HEK293 (cell line): ENCODE data around the gene GNPTG.

Experiments used
- CTCF ChIA-PET: fragments of 350-600 bp; formaldehyde crosslinking; extraction: SDS; loops from one replicate; lab custom pipeline; 2021; ENCODE audit warnings: antibody characterized with exemption; lab: Yijun Ruan, JAX
- POLR2A ChIA-PET: fragments of 300-600 bp; formaldehyde crosslinking; extraction: SDS; loops from one replicate; lab custom pipeline; 2020; ENCODE audit warnings: antibody characterized with exemption, inconsistent platforms; lab: Yijun Ruan, JAX
- H3K27ac ChIP-seq: fragments of 200-500 bp; sonication (Bioruptor generic); 2 replicates; pipeline ENCODE4 v1.5.1; 2014; ENCODE audit warnings: low read depth, low read length, control low read depth, inconsistent platforms; ENCODE audit errors: extremely low read depth
- H3K36me3 ChIP-seq, 2 experiments: fragments of 200-500 bp in 1 of 2; sonication (Bioruptor generic) in 1 of 2; 1 replicate in 1 of 2; 2 replicates in 1 of 2; pipeline ENCODE4 v1.5.1; 2014 to 2017; ENCODE audit warnings: inconsistent platforms in 2 of 2, low read length in 2 of 2; ENCODE audit not compliant: control insufficient read depth in 2 of 2, insufficient read depth in 1 of 2
- H3K4me1 ChIP-seq: fragments of 200-500 bp; sonication (Bioruptor generic); 2 replicates; pipeline ENCODE4 v1.5.1; 2014; ENCODE audit warnings: mild to moderate bottlenecking, low read length, inconsistent platforms; ENCODE audit not compliant: control insufficient read depth, insufficient read depth
- H3K4me3 ChIP-seq: 2 replicates; pipeline ENCODE4 v1.5.1; 2011; ENCODE audit warnings: low read depth, mild to moderate bottlenecking, control low read depth, low read length, moderate library complexity
- H3K9me3 ChIP-seq: fragments of 200-500 bp; sonication (Bioruptor generic); 2 replicates; pipeline ENCODE4 v1.5.1; 2014; ENCODE audit warnings: low read depth, low read length, inconsistent platforms; ENCODE audit not compliant: control insufficient read depth, insufficient read depth
- BCL11B ChIP-seq: fragments of 450-650 bp; formaldehyde crosslinking; IDR thresholded peaks from 2 replicates; pipeline ENCODE4 v1.5.1; 2016; ENCODE audit warnings: low read depth, missing biosample characterization, missing genetic modification characterization
- EGR2 ChIP-seq: fragments of 450-650 bp; formaldehyde crosslinking; IDR thresholded peaks from 2 replicates; pipeline ENCODE4 v1.5.1; 2016; ENCODE audit warnings: low read depth, missing biosample characterization, missing genetic modification characterization
- GLIS1 ChIP-seq: fragments of 450-650 bp; formaldehyde crosslinking; IDR thresholded peaks from 2 replicates; pipeline ENCODE4 v1.5.1; 2016; ENCODE audit warnings: missing biosample characterization, missing genetic modification characterization
- KLF1 ChIP-seq: fragments of 450-650 bp; formaldehyde crosslinking; IDR thresholded peaks from 2 replicates; pipeline ENCODE4 v1.5.1; 2016; ENCODE audit warnings: missing biosample characterization, missing genetic modification characterization
- KLF9 ChIP-seq: fragments of 450-650 bp; formaldehyde crosslinking; IDR thresholded peaks from 2 replicates; pipeline ENCODE4 v1.5.1; 2016; ENCODE audit warnings: missing biosample characterization, missing genetic modification characterization, low read depth
- SCRT1 ChIP-seq: fragments of 450-650 bp; formaldehyde crosslinking; IDR thresholded peaks from 2 replicates; pipeline ENCODE4 v1.5.1; 2016; ENCODE audit warnings: missing biosample characterization, missing genetic modification characterization, borderline replicate concordance
- SP2 ChIP-seq: fragments of 450-650 bp; formaldehyde crosslinking; IDR thresholded peaks from 2 replicates; pipeline ENCODE4 v1.5.1; 2016; ENCODE audit warnings: missing biosample characterization, missing genetic modification characterization
- SP7 ChIP-seq: fragments of 450-650 bp; formaldehyde crosslinking; IDR thresholded peaks from 2 replicates; pipeline ENCODE4 v1.5.1; 2016; ENCODE audit warnings: missing biosample characterization, missing genetic modification characterization
- WT1 ChIP-seq: fragments of 450-650 bp; formaldehyde crosslinking; IDR thresholded peaks from 2 replicates; pipeline ENCODE4 v1.5.1; 2016; ENCODE audit warnings: missing biosample characterization, missing genetic modification characterization
- ZBTB11 ChIP-seq: fragments of 450-650 bp; formaldehyde crosslinking; conservative IDR thresholded peaks from 2 replicates; pipeline ENCODE4 v1.5.1; 2016; ENCODE audit warnings: low read depth, missing biosample characterization, missing genetic modification characterization
- ZFHX2 ChIP-seq: fragments of 450-650 bp; formaldehyde crosslinking; conservative IDR thresholded peaks from 2 replicates; pipeline ENCODE4 v1.5.1; 2016; ENCODE audit warnings: missing biosample characterization, missing genetic modification characterization
- ZFP41 ChIP-seq: fragments of 450-650 bp; formaldehyde crosslinking; IDR thresholded peaks from 2 replicates; pipeline ENCODE4 v1.5.1; 2016; ENCODE audit warnings: missing biosample characterization, missing genetic modification characterization, borderline replicate concordance
- ZFP69B ChIP-seq: fragments of 450-650 bp; formaldehyde crosslinking; IDR thresholded peaks from 2 replicates; pipeline ENCODE4 v1.5.1; 2016; ENCODE audit warnings: missing biosample characterization, missing genetic modification characterization
- ZIC2 ChIP-seq: fragments of 450-650 bp; formaldehyde crosslinking; IDR thresholded peaks from 2 replicates; pipeline ENCODE4 v1.5.1; 2016; ENCODE audit warnings: missing biosample characterization, missing genetic modification characterization
- ZNF148 ChIP-seq: fragments of 450-650 bp; formaldehyde crosslinking; IDR thresholded peaks from 2 replicates; pipeline ENCODE4 v1.5.0; 2017; ENCODE audit warnings: missing biosample characterization, missing genetic modification characterization, borderline replicate concordance
- ZNF311 ChIP-seq: fragments of 450-650 bp; formaldehyde crosslinking; IDR thresholded peaks from 2 replicates; pipeline ENCODE4 v1.5.1; 2017; ENCODE audit warnings: missing biosample characterization, missing genetic modification characterization, borderline replicate concordance
- ZNF433 ChIP-seq: fragments of 450-650 bp; formaldehyde crosslinking; IDR thresholded peaks from 2 replicates; pipeline ENCODE4 v1.5.1; 2016; ENCODE audit warnings: missing biosample characterization, missing genetic modification characterization, low read depth
- ZNF501 ChIP-seq: fragments of 450-650 bp; formaldehyde crosslinking; IDR thresholded peaks from 2 replicates; pipeline ENCODE4 v1.5.1; 2016; ENCODE audit warnings: missing biosample characterization, missing genetic modification characterization
- ZNF529 ChIP-seq: fragments of 450-650 bp; formaldehyde crosslinking; IDR thresholded peaks from 2 replicates; pipeline ENCODE4 v1.5.1; 2017; ENCODE audit warnings: missing genetic modification characterization, missing biosample characterization; ENCODE audit not compliant: insufficient replicate concordance
- ZNF544 ChIP-seq: fragments of 450-650 bp; formaldehyde crosslinking; IDR thresholded peaks from 2 replicates; pipeline ENCODE4 v1.5.0; 2017; ENCODE audit warnings: missing biosample characterization, missing genetic modification characterization
- ZNF596 ChIP-seq: fragments of 450-650 bp; IDR thresholded peaks from 2 replicates; pipeline ENCODE4 v1.5.0; 2018; ENCODE audit warnings: missing biosample characterization, mild to moderate bottlenecking, missing genetic modification characterization, moderate library complexity
- ZNF610 ChIP-seq: fragments of 450-650 bp; formaldehyde crosslinking; IDR thresholded peaks from 2 replicates; pipeline ENCODE4 v1.5.1; 2016; ENCODE audit warnings: missing biosample characterization, missing genetic modification characterization, borderline replicate concordance
- ZNF785 ChIP-seq: fragments of 450-650 bp; formaldehyde crosslinking; IDR thresholded peaks from 2 replicates; pipeline ENCODE4 v1.5.1; 2016; ENCODE audit warnings: missing biosample characterization, missing genetic modification characterization
- TF ChIP-seq, protein P1 (sequence below): fragments of 450-650 bp; formaldehyde crosslinking; IDR thresholded peaks from 2 replicates; pipeline ENCODE4 v1.5.1; 2016; ENCODE audit warnings: missing biosample characterization, missing genetic modification characterization
- TF ChIP-seq, protein P2 (sequence below): fragments of 450-650 bp; IDR thresholded peaks from 2 replicates; pipeline ENCODE4 v1.5.1; 2018; ENCODE audit warnings: missing biosample characterization, mild to moderate bottlenecking, missing genetic modification characterization

The GNPTG gene

GRCh38 chr16:1374418-1375297, 22.9 kb downstream of the GNPTG start:
- 0 out of 2 replicates have a peak, but pooled peaks cover 3% of the 10 kb centered on the region for H3K4me1 ChIP-seq
- peaks cover 0 to 28% of the 10 kb centered on the region in 2 experiments; a peak in 1 of 3 replicates for H3K36me3 ChIP-seq
- no peak overlapping the region for H3K27ac ChIP-seq
- TF ChIP-seq WT1 (tag by site-specific recombination) = no peak
- TF ChIP-seq KLF1 = peak; percentile 76
- TF ChIP-seq ZIC2 (tag by site-specific recombination) = peak; percentile 92
- peak; percentile 37; the same call in 1 of the 2 replicates for TF ChIP-seq GLIS1 (tag by site-specific recombination)
- TF ChIP-seq, protein P1, sequence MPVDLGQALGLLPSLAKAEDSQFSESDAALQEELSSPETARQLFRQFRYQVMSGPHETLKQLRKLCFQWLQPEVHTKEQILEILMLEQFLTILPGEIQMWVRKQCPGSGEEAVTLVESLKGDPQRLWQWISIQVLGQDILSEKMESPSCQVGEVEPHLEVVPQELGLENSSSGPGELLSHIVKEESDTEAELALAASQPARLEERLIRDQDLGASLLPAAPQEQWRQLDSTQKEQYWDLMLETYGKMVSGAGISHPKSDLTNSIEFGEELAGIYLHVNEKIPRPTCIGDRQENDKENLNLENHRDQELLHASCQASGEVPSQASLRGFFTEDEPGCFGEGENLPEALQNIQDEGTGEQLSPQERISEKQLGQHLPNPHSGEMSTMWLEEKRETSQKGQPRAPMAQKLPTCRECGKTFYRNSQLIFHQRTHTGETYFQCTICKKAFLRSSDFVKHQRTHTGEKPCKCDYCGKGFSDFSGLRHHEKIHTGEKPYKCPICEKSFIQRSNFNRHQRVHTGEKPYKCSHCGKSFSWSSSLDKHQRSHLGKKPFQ = no peak
- TF ChIP-seq, protein P2, sequence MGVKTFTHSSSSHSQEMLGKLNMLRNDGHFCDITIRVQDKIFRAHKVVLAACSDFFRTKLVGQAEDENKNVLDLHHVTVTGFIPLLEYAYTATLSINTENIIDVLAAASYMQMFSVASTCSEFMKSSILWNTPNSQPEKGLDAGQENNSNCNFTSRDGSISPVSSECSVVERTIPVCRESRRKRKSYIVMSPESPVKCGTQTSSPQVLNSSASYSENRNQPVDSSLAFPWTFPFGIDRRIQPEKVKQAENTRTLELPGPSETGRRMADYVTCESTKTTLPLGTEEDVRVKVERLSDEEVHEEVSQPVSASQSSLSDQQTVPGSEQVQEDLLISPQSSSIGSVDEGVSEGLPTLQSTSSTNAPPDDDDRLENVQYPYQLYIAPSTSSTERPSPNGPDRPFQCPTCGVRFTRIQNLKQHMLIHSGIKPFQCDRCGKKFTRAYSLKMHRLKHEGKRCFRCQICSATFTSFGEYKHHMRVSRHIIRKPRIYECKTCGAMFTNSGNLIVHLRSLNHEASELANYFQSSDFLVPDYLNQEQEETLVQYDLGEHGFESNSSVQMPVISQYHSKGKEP (tag by site-specific recombination) = no peak
- peak; percentile 42; the same call in 1 of the 2 replicates for TF ChIP-seq EGR2 (tag by site-specific recombination)
- TF ChIP-seq ZFHX2 (tag by site-specific recombination) = 0 out of 2 replicates have a peak, but pooled peaks have one; percentile 16
- TF ChIP-seq SP2 = peak; percentile 14; the same call in 1 of the 2 replicates
- POLR2A ChIA-PET = no interaction called here
- CTCF ChIA-PET = interaction anchor here (0.6 to 1.4 kb wide), 4 partner anchors 11 to 629 kb away, joined by 3 to 7 read pairs (median 4); partner anchors contain the start of gene UQCC4
- no peak overlapping the region for H3K4me3 ChIP-seq
- H3K9me3 ChIP-seq = no peaks in the 10 kb centered on the region

DNA sequence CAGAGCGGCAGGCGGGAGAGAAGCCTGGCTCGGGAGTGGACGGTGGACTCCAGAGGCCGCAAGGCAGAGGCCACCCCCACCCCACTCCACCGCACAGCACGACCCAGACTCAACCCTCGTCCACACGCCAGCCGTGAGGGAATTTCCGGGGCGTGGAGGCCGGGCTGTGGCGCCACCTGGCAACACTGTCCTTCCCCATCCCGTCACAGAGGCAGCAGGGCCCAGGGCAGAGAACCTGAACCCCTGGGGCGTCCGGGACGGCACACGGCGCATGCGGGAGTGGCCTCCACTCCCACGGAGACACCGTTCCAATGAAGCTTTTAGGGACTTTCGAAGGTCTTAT, 23.5 kb downstream of the GNPTG start:
- ChIA-PET POLR2A (no interaction called here), CTCF (interaction anchor here (0.6 to 1.4 kb wide), 2 partner anchors 12 to 629 kb away, joined by 5 to 7 read pairs; no protein-coding TSS in a partner anchor)
- H3K4me1 ChIP-seq = 0 out of 2 replicates have a peak, but pooled peaks cover 3% of the 10 kb centered on the region
- no peak overlapping the region for H3K4me3 ChIP-seq
- peaks cover 0 to 22% of the 10 kb centered on the region in 2 experiments; a peak in 1 of 3 replicates for H3K36me3 ChIP-seq
- no peaks in the 10 kb centered on the region for H3K9me3 ChIP-seq
- TF ChIP-seq ZNF148 (tag by site-specific recombination) = no peak
- TF ChIP-seq SP7 = no peak
- TF ChIP-seq ZNF610 (tag by site-specific recombination) = no peak
- TF ChIP-seq ZNF785 (tag by site-specific recombination) = no peak
- TF ChIP-seq ZNF501 = no peak
- TF ChIP-seq SCRT1 (tag by site-specific recombination) = no peak
- no peak for TF ChIP-seq ZNF433 (tag by site-specific recombination)
- TF ChIP-seq ZFP69B (tag by site-specific recombination) = no peak
- TF ChIP-seq ZNF529 (tag by site-specific recombination) = no peak
- TF ChIP-seq WT1 (tag by site-specific recombination) = no peak
- TF ChIP-seq ZFP41 = no peak
- no peak for TF ChIP-seq ZBTB11 (tag by site-specific recombination)
- TF ChIP-seq BCL11B (tag by site-specific recombination) = no peak
- no peak for TF ChIP-seq ZNF311 (tag by site-specific recombination)
- no peak for TF ChIP-seq KLF9 (tag by site-specific recombination)
- no peak for TF ChIP-seq ZNF596
- TF ChIP-seq ZNF544 = no peak
- H3K27ac ChIP-seq = no peak overlapping the region
